Measurements from ENCODE around the gene TOMM20. TPM values are rescaled to one million over a fixed set of nuclear protein-coding genes. Genes with fewer than 3 reads are reported as not detected.

TOMM20 gene
- total RNA-seq, 1 donor from 2014 or later: 101 TPM

GRCh38 chr1:235127732-235128455 is 743 bp downstream of the TOMM20 start:
- no peak for DNase-seq (ENCODE audit: low read depth)
- TF ChIP-seq, protein P1, sequence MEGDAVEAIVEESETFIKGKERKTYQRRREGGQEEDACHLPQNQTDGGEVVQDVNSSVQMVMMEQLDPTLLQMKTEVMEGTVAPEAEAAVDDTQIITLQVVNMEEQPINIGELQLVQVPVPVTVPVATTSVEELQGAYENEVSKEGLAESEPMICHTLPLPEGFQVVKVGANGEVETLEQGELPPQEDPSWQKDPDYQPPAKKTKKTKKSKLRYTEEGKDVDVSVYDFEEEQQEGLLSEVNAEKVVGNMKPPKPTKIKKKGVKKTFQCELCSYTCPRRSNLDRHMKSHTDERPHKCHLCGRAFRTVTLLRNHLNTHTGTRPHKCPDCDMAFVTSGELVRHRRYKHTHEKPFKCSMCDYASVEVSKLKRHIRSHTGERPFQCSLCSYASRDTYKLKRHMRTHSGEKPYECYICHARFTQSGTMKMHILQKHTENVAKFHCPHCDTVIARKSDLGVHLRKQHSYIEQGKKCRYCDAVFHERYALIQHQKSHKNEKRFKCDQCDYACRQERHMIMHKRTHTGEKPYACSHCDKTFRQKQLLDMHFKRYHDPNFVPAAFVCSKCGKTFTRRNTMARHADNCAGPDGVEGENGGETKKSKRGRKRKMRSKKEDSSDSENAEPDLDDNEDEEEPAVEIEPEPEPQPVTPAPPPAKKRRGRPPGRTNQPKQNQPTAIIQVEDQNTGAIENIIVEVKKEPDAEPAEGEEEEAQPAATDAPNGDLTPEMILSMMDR (conservative IDR thresholded peaks at IDR 0.05; ENCODE audit: low read depth, low read length): no peak
- H3K4me3 ChIP-seq (ENCODE audit: low read depth, low read length): peak overlapping the region; percentile 96

DNA sequence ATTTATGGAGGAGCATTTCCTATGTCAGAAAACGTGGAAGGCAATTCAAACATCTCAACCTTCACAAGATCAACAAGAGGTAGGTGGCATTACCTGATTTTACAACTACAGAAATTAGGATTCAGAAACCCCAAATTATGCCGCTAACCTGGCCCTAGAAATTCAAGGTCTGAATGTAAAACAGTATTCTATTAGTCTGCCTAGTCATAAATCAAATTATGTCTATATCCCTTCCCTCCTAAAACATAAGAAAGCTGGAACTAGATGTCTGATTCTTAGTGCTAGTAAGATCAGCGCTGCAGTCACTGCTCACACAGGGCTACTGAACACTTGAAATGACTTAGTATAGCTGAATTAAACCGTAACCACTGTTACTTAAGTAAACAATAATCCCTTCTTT is 1.4 kb downstream of the TOMM20 start:
- DNase-seq (ENCODE audit: low read depth): no peak
- peak overlapping the region; percentile 96 for H3K4me3 ChIP-seq (ENCODE audit: low read depth, low read length)
- TF ChIP-seq, protein P1 (conservative IDR thresholded peaks at IDR 0.05; ENCODE audit: low read depth, low read length): no peak

- DNase-seq (ENCODE audit: low read depth): no peak
- TF ChIP-seq, protein P1 (conservative IDR thresholded peaks at IDR 0.05; ENCODE audit: low read depth, low read length): no peak
- H3K4me3 ChIP-seq (ENCODE audit: low read depth, low read length): no peak overlapping the region
Measured at GRCh38 chr1:235124665-235125064, 4.0 kb downstream of the TOMM20 start.

GRCh38 chr1:235124111-235124510 is 4.5 kb downstream of the TOMM20 start:
- H3K4me3 ChIP-seq (ENCODE audit: low read depth, low read length): no peak overlapping the region
- no peak for DNase-seq (ENCODE audit: low read depth)
- TF ChIP-seq, protein P1 (conservative IDR thresholded peaks at IDR 0.05; ENCODE audit: low read depth, low read length): no peak

GRCh38 chr1:235122348-235122747 is 6.3 kb downstream of the TOMM20 start:
- DNase-seq (ENCODE audit: low read depth): no peak
- TF ChIP-seq, protein P1 (conservative IDR thresholded peaks at IDR 0.05; ENCODE audit: low read depth, low read length): no peak
- H3K4me3 ChIP-seq (ENCODE audit: low read depth, low read length): no peak overlapping the region

GRCh38 chr1:235113183-235113917 is 15.3 kb downstream of the TOMM20 start:
- TF ChIP-seq, protein P1 (conservative IDR thresholded peaks at IDR 0.05; ENCODE audit: low read depth, low read length): no peak
- no peak for DNase-seq (ENCODE audit: low read depth)

More at GRCh38 chr1:235113183-235113917, 15.3 kb downstream of the TOMM20 start:
- H3K4me3 ChIP-seq (ENCODE audit: low read depth, low read length): no peak overlapping the region
